Activated naive CD8-positive, alpha-beta T cell treated with anti-CD3 and anti-CD28 coated beads, Interleukin-2, amount 50 U/mL, for 16 hours (primary cell): ENCODE measurements around the gene IL37.
"Not testable (repeated sequence)": the region's sequence is repeated elsewhere in the genome, so short reads cannot be mapped to it uniquely, and the experiment has no call there.

Experiments used
- DNase-seq: peaks from one replicate; pipeline ENCODE4 v3.0.0-alpha.2; 2020; ENCODE audit warnings: low read depth, low spot score

Gene IL37

DNA sequence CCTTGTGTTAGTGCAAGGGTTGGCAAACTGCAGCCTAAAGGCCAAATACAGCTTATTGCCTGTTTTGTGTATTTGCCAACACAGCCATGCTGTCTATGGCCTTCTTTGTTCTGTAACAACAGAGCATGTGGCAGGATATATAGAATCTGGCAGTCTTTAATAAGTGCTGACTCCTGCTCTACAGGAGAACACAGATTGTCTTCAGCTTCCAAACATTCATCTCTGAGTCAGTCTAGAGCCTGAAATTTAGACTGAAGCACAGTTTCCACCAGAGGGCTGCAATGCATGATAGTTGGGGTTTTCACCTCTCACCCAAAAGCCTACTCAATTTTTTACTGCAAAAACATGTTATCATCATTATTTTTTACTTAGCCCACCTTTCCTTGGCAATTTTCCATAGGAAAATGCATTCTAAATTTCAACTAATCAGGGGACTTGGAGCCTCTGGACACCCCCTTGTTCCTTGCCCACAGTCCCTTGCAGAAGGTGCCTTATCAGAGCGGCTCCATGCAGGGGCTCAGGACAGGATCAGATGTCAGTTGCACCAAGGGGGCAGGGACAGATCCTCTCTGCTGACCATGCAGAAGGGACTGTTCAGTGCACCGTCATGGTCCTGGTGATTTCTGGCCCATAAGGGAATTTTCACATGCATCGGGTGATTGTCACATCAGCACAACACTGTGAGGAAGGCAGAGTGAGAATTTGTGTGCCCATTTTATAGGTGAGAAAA lies 12.4 kb downstream of the IL37 start:
- no peak for DNase-seq

DNA sequence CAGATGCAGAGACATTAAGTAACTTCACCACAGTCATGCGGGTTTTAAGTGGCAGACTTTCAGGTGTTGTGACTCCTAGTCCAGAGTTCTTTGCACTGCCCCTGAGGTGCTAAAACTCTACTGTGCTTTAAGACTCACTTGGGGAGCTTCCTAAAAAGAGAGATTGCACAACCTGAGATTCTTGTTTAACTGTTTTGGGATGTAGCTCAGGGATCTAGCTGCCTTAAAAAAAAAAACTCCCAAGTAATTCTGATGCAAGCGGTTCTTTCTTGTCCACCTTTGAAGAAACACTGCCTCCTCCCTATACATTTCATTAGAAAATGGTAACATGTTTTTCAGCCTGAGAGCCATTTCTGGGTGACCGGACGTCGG lies 13.0 kb downstream of the IL37 start:
- no peak for DNase-seq

DNA sequence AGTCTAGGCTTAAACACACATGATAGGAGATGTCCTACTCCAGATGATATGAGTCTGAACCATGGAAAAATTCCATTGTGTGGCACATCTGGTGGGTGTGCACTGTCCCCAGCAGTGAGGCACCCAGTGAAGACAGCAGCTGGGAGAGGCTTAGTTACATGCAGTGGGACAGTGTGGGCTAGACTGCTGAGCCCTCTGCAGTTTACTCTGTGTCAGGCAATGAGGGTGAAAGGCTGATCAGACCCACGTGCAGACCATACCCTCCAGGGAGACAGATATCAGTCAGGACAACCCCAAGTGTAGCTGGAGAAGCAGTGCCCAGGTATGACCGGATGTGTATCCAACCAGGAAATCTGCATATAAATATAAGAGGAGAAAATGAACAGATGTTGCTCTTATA lies 13.4 kb downstream of the IL37 start:
- no peak for DNase-seq

DNA sequence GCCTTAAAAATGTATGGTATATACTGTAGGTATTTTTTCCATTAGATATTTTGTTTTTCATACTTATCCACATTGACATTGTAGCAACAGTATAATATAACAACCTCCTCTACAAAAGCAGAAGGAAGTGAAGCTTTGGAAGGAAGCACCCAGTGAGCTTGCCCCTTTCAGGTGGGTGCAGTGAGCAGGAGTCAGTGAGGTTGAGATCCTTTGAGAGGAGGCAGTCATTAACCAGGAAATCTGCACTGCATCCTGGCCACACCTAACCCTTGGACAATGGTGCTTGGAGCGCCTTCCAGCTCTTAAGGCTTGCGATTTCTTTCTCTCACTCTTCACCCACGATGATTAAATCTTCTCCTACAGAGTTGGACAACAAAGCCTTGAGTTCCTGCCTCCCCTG lies 13.9 kb downstream of the IL37 start:
- no peak for DNase-seq

DNA sequence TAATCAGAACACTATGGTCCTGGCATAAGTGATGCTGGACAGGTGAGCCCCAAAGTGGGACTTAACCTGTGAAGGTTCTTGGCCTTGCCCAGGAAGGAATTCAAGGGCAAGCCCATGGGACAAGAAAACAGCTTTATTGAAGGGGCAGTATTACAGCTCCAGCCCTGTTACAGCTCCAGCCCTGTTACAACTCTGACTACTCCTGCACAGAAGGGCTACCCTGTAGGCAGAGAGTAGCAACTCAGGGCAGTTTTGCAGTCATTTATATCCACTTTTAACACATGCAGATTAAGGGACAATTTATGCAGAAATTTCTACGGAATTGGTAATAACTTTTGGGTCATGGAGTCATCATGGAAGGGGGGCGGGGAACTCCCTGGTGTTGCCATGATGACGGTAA lies 15.7 kb downstream of the IL37 start:
- DNase-seq, result no peak

DNA sequence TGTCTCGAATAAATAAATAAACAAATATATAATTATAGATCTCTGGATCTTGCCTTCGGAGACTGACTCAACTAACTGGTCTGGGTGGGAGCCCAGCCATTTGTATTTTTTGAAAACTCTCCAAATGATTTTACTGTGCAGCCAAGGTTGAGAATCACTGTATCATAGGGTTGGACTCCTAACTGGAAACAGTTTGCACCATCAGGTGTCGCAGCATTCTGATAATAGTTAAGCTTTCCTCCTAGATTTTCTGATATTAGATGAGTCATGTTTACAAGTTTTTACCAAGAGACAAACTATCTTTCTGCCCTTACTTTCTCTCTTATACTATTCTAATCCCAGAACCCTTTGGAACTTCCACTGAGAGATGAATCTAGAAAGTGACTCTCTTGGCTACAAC lies 16.8 kb downstream of the IL37 start:
- DNase-seq, result no peak

DNA sequence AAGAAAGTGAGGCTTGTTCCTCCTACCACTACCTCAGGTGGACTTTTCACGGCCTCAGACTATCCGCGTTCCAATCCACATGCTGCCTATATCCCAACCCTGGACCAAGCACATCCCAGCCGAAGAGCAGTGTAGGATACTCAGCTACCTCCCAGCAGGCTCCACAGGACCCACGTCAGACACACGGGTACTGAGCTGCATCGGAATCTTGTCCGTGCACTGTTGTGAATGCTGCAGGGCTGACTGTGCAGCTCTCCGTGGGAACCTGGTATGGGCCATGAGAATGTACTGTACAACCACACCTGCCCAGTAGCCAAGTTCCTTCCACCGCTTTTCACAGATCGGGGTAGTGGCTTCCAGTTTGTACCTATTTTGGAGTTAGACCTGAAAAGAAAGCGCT lies 22.3 kb downstream of the IL37 start:
- no peak for DNase-seq

DNA sequence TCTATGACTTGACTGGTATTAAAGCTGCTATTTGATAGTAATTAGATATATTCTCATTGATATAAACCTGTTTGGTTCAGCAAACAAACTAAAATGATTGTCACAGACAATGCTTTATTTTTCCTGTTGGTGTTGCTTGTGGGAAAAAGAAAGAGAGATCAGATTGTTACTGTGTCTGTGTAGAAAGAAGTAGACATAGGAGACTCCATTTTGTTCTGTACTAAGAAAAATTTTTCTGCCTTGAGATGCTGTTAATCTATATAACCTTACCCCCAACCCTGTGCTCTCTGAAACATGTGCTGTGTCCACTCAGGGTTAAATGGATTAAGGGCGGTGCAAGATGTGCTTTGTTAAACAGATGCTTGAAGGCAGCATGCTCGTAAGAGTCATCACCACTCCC lies 23.2 kb downstream of the IL37 start:
- DNase-seq, result not testable (repeated sequence)

DNA sequence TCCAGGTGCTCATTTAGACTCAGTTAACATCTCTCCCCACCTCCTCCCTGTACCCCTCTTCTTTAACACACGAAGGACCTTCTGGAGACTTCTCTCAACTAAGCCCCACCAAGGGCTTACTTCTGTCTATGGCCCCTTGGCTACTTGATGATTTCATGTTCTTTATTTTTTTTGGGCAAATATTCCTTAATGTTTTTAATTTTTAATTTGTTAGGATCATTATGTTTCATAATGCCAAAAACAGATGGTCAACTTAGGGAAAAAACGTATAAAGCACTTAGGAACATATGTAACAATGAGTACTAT lies 25.9 kb downstream of the IL37 start:
- DNase-seq, result no peak

DNA sequence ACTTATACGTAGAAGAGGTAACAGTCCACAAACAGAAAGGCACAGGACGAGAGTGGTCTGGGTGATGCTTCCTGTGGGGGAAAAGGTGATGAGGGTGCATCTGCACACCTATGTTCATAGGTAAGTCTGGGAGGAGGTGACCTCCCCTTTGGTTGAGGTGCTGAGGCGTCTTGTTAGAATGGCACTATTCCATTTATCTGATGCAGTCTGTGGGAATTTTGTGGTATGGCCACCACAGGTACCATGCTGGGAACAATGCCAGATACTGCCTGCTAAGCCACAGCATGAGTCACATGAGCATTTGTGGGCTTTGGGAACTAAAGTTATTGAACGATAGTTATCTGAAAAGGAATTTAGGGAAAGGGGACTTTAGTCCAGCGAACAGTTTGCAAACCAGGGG lies 27.9 kb downstream of the IL37 start:
- no peak for DNase-seq

DNA sequence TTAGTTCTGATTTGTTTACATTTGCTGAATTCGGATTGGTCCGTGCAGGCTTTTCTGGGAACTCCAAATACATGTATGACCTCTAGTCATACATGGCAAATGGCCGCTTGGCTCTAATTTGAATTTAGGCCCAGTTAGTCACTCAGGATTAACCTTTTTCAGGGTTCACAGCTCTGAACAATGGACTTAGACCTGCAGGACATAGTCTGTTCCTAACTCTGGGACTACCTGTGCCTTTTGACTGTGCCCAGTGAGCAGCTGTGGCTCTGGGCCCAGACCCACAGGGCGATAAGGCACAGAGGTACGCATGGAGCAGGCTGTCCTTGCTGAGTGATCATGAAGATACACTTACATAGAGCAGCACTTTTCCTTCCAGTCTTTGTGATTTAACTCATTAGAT lies 28.5 kb downstream of the IL37 start:
- DNase-seq, result no peak

DNA sequence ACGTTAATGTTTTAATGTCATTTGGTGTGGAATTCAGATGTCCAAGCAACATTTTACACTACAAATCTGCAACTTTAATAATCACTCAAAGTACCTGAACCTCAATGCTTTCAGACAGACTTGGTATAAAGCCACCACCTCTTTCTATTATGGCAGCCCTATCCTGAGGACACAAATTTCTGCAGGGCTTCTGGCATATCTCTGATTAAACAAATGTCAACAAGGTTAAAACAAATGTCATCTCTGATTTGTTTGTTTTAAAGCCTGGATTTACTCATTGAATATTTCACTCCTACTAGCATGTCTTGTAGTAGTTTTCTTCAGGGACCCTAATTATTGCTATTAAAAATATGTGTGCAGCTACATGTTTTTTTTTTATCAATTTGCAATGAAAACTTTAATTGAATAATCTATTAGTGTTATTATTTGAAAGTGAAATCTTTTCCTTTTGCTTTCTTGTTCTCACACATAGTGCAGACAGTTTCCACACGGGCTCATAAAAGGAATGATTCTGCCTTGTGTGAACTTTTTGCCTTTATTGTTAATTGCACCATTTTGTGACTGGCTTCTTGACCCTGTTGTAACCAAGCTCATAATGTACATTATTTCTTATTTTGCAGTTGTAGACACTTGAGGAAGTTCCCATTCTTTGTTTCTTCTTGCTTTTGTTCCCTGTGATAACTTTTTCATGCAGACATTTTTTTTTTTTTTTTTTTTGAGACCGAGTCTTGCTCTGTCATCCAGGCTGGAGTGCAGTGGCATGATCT lies 30.1 kb downstream of the IL37 start:
- no peak for DNase-seq

DNA sequence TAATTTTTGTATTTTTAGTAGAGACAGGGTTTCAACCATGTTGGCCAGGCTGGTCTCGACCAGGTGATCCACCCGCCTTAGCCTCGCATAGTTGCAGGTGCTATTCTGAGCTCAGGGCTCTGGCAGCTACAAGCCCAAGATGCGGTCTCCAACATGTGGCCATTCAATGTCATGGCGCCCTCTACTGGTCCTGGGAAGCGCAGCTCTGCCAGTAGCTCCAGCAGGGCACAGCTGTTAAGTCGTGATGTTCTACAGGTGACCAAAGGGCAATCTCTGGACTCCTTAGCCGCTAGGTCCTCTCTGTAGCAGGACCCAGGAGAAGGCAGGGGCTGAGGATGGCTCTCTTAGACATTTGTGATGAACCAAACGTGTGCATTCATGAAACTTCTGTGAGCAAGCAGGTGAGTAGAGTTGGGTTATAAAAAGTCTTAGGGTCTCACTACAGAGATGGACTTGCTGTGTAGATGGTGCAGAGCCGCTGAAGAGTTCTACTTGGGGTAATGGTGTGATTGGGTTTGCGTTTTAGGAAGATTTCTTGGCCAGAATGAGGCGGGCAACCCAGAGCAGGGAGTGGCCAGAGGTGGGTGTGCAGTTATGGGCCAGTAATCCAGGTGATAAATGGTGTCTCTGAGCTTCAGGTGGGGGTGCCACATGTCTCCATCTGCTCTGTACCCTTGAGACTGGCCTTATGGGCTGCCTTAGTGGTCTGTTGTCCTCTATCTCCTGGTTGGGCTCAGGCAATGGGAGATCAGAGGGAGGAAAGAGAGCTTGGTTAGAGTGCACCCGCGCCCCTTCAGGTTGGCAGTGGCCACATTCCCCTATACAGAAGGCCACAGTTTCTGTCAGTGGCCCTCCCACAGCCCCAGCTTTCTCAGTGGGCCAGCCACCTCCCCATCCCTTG lies 31.0 kb downstream of the IL37 start:
- no peak for DNase-seq

DNA sequence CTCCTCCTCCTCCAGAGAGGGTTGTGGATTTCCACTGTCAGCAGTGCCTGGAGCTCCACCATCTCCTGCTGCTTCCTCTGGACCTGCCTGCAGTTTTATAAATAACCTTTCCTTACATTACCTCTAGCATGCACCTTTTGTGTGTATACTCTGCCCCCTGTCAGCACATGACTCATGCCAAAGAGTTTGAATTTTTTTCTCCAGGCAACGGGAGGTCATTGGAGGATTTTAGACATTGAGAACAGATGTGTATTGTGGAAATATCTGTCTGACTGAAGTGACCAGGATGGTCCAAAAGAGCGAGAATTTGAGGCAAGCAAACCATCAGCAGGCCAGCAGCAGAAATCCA lies 31.7 kb downstream of the IL37 start:
- no peak for DNase-seq

DNA sequence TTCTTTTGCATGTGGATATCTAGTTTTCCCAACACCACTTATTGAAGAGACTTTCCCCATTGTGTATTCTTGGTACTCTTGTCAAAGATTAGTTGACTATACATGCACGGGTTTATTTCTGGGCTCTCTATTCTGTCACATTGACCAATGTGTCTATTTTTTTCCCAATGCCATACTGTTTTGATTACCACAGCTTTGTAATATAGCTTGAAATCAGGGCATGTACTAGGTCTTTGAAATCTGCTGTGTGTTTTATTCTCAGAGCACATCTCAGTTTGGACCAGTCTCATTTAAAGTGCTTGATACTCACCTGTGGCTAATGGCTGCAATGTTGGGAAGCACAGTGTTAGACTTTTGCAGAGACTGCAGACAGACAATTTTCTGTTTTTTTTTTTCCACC lies 34.0 kb downstream of the IL37 start:
- DNase-seq, result no peak

DNA sequence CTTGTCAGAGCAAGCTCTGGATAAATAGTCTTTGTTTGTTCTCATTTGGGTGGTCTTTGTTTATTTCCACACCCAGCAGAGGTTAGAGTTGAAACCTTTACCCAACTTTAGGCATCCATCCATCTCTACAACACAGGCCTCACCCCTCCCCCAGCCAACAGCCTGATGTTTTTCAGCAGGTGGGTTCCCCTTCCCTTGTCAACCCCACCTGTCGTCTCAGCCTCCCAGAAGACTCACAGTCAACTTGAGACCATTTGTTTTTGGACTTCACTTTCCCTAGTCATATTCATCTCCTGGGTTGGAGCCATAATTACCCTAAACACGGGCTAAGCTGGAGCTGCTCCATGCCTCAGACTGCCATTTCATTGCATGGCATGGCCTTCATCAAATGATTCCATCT lies 35.1 kb downstream of the IL37 start:
- no peak for DNase-seq

DNA sequence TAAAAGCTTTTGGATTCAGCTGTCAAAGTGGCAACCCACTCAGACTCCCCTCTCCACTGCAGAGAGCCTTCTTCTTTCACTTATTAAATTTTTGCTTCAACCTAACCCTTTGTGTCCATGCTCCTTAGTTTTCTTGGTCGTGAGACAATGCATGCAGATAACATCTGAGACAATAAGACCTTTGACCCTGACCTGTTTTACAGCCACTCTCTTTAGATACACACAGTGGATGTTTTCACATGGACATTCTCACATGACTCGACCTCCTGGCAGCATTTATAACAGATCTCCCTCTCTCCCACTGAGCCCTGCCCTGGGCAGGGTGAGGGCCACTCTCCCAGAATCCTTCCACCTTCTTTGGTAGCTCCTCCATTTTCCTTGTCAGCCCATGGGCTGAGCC lies 36.4 kb downstream of the IL37 start:
- DNase-seq, result no peak

DNA sequence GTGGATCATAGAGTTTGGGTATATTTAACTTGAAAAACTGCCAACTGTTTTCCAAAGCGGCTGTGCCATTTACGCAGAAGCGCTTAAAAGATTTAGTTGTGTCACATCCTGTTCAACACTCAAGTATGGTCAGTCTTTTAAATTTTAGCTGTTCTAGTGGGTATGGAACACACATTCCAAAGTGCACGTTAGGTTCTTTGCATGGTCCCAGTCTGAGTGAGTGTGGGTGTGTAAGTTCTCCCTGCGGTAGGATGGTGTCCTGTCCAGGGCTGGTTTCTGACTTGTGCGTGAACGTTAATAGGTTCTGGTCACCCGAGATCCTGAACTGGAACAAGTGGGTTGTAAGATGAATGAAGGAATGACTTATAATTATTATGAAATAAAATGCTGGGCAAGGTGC lies 38.5 kb downstream of the IL37 start:
- no peak for DNase-seq

DNA sequence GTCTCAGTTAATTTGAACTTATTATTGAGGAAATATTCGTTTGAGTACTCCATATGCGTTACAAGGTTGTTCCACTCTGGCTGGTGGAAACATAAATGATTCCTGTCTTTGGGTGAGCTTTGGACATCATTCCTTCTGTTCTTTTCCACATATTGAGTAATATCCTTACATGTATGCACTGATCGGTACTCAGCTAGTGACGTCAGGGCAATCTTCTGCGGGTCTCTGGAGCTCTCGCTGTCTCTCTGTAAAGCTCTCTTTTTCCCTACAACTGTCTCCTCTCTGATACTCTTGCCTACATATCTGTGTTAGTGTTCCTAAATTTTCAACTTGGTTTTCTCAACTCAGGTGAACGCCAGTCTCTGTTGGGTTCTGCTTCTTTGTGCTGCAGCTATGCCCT lies 43.4 kb downstream of the IL37 start:
- DNase-seq, result no peak

DNA sequence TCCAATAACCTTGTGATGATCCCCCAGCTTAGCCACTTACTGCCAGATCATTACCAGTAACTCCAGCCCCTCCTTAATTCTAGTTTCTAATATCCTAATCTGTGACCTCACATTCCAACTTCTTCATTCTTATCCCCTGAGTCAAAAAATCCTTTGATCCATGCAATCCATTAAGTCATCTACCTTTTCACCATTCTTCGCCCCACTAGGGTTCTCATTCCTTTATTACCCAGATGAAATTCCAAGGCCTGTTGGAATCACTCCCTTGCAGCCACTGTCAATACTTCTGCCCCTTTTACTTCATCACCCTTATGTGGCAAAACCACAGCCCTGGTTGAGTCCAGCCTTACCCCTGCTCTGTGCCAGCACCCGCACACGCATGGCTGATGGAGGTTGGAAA lies 46.5 kb downstream of the IL37 start:
- DNase-seq, result no peak

DNA sequence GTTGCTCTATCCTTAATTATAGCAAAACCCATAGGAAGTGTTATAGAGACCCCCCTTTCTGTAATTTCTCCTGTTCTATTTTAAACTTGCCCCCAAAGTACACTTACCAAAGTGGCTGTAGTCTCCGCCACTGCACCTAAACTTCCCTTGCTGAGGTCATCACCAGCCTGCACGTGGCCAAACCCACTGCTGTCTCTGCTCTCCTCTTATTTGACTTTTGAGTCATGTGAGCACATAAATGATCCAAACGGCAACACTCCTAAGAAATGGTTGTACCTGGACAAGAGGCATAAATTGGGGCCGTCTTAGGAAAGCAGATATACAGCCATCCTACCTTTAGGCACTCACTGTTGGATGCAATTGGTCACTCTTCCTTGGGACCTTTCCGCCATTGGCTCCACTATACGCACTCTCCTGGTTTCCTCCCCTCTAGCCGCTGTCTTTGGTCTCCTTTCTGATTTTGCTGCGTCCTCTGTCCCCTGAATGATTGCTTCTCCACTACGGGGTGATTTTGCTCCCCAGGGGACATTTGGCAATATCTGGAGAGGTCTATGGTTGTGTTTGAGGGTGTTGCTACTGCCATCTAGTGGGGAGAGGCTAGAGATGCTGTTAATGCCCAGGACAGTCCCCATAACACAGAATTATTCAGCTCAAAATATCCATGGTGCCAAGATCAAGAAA lies 47.6 kb downstream of the IL37 start:
- no peak for DNase-seq

DNA sequence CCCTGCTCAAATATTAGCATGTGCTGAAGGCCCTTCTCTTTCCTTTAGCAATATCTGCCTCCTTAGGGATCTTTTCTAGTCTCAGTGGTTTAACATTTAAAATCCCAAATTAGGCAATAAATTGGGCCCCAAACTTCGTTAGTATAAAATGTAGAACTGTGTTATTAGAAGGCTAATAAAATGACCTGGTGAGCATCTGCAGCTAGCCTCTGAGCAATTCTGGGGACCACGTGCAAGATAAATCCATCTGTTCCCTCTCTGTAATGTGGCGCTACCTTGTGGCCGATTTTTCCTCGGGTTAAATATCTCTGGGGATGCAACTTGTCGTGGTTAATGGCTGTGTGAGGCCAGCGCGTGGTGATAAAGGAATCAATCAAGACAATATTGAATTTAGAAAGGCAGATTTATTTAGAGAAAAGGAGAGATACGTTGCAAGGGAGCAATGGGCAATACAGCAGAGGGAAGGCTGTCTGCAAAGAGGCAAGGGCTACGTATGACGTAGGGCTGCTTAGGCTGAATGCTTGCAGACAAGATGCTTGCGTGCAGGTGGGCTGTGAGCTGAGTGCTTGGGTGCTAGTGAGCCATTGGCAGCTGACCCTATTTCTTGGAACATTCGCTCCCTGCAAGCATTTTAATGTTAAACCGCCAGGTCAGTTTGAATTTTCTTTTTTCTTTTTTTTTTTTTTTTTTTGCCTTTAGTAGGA lies 48.3 kb downstream of the IL37 start:
- DNase-seq, result no peak
